Urinary bladder (tissue), 4 donors: ENCODE results near the gene IFI30. TPM values are rescaled to one million over a fixed set of nuclear protein-coding genes. Genes with fewer than 3 reads are reported as not detected.

Experiments used
- DNase-seq: peaks from one replicate; pipeline ENCODE4 v3.0.0-alpha.2; 2015; ENCODE audit errors: extremely low spot score
- H3K27ac ChIP-seq: one replicate; pipeline ENCODE4 v1.5.1; 2013; ENCODE audit warnings: low read depth, mild to moderate bottlenecking, moderate library complexity
- H3K36me3 ChIP-seq: one replicate; pipeline ENCODE4 v1.6.1; 2013; ENCODE audit warnings: mild to moderate bottlenecking, moderate library complexity; ENCODE audit not compliant: insufficient read depth
- H3K4me1 ChIP-seq: one replicate; pipeline ENCODE4 v1.6.1; 2013; ENCODE audit warnings: mild to moderate bottlenecking, moderate library complexity; ENCODE audit not compliant: insufficient read depth
- H3K4me3 ChIP-seq: one replicate; pipeline ENCODE4 v1.5.1; 2013; ENCODE audit warnings: low read depth, low read length
- WGBS: extraction: QIAGEN DNeasy Blood & Tissue Kit; methylation state at CpG from one replicate; pipeline ENCODE4 v1.1.7; 2013; 5-methylcytosine and 5-hydroxymethylcytosine counted together
- polyA plus RNA-seq: library from polyadenylated mRNA; stranded (reverse); fragments of 200-250 nt; gene quantifications from one replicate; pipeline ENCODE4 v1.2.3, GENCODE V29; 2013
- total RNA-seq: library from RNA; depleted of rRNA; stranded (reverse); fragments of >200 nt; gene quantifications from one replicate; pipeline ENCODE4 v1.2.3, GENCODE V29; 2014
- donor health status: healthy with polysubstance abuse.
- donor health status: healthy.

Gene IFI30
- total and polyA plus RNA-seq, 2 donors, result 6.6 to 90.6 TPM

GRCh38 chr19:18171605-18172327, 1.8 kb upstream of the IFI30 start:
- DNase-seq, result no peak
- peaks cover 2% of the 10 kb centered on the region for H3K36me3 ChIP-seq
- H3K27ac ChIP-seq, result no peak overlapping the region
- H3K4me1 ChIP-seq, result no peaks in the 10 kb centered on the region
- H3K4me3 ChIP-seq, result no peak overlapping the region
- WGBS, result 90% methylated on average over 8 of the region's 8 CpGs

- no peak for DNase-seq
- WGBS, result 86% methylated on average over 7 of the region's 7 CpGs
- no peaks in the 10 kb centered on the region for H3K4me1 ChIP-seq
- H3K36me3 ChIP-seq, result no peaks in the 10 kb centered on the region
- H3K4me3 ChIP-seq, result no peak overlapping the region
- H3K27ac ChIP-seq, result no peak overlapping the region
These were observed 1.1 kb upstream of the IFI30 start for GRCh38 chr19:18172331-18173053.

GRCh38 chr19:18173054-18173571, 500 bp upstream of the IFI30 start:
- H3K27ac ChIP-seq, result no peak overlapping the region
- H3K4me1 ChIP-seq, result no peaks in the 10 kb centered on the region
- H3K36me3 ChIP-seq, result no peaks in the 10 kb centered on the region
- no peak for DNase-seq
- peak overlapping the region; percentile 57 for H3K4me3 ChIP-seq
- WGBS, result 50% methylated on average over 18 of the region's 18 CpGs

- no peaks in the 10 kb centered on the region for H3K4me1 ChIP-seq
- WGBS, result 87% methylated on average over 11 of the region's 11 CpGs
- no peak overlapping the region for H3K27ac ChIP-seq
- no peak for DNase-seq
- no peak overlapping the region for H3K4me3 ChIP-seq
- H3K36me3 ChIP-seq, result no peaks in the 10 kb centered on the region
These were observed 1.4 kb downstream of the IFI30 start for GRCh38 chr19:18174983-18175382.

GRCh38 chr19:18176367-18177310, 3.0 kb downstream of the IFI30 start:
- H3K4me3 ChIP-seq, result no peak overlapping the region
- H3K27ac ChIP-seq, result no peak overlapping the region
- no peaks in the 10 kb centered on the region for H3K4me1 ChIP-seq
- DNase-seq, result no peak
- H3K36me3 ChIP-seq, result no peaks in the 10 kb centered on the region
- WGBS, result 77% methylated on average over 19 of the region's 19 CpGs

GRCh38 chr19:18179957-18180356, 6.3 kb downstream of the IFI30 start:
- no peak overlapping the region for H3K27ac ChIP-seq

GRCh38 chr19:18183529-18183928, 9.9 kb downstream of the IFI30 start:
- Histone ChIP-seq H3K4me3 (no peak overlapping the region), H3K4me1 (no peaks in the 10 kb centered on the region), H3K27ac (no peak overlapping the region), H3K36me3 (no peaks in the 10 kb centered on the region)
- DNase-seq, result no peak

More at GRCh38 chr19:18179957-18180356, 6.3 kb downstream of the IFI30 start:
- H3K36me3 ChIP-seq, result no peaks in the 10 kb centered on the region
- no peak for DNase-seq
- WGBS, result 88% methylated on average over 5 of the region's 5 CpGs
- no peaks in the 10 kb centered on the region for H3K4me1 ChIP-seq
- no peak overlapping the region for H3K4me3 ChIP-seq

GRCh38 chr19:18185538-18185937, 11.9 kb downstream of the IFI30 start:
- H3K36me3 ChIP-seq, result no peaks in the 10 kb centered on the region
- WGBS, result 57% methylated on average over 6 of the region's 6 CpGs
- no peak overlapping the region for H3K27ac ChIP-seq
- DNase-seq, result no peak
- H3K4me3 ChIP-seq, result no peak overlapping the region
- H3K4me1 ChIP-seq, result no peaks in the 10 kb centered on the region

GRCh38 chr19:18190278-18190677, 16.7 kb downstream of the IFI30 start:
- WGBS, result 87% methylated on average over 4 of the region's 4 CpGs
- Histone ChIP-seq H3K4me3 (no peak overlapping the region), H3K27ac (no peak overlapping the region), H3K36me3 (no peaks in the 10 kb centered on the region), H3K4me1 (no peaks in the 10 kb centered on the region)
- DNase-seq, result no peak

GRCh38 chr19:18191640-18192062, 18.0 kb downstream of the IFI30 start:
- no peaks in the 10 kb centered on the region for H3K36me3 ChIP-seq
- DNase-seq, result no peak
- H3K27ac ChIP-seq, result no peak overlapping the region
- 62% methylated on average over 5 of the region's 5 CpGs for WGBS
- H3K4me3 ChIP-seq, result peak overlapping the region; percentile 33
- H3K4me1 ChIP-seq, result no peaks in the 10 kb centered on the region

GRCh38 chr19:18192673-18193387, 19.2 kb downstream of the IFI30 start, which contains the start of gene MPV17L2:
TSS of gene MPV17L2 (plus strand) at chr19:18193218. CDS start at chr19:18193282, 64 bp downstream.
- DNase-seq, result peak; percentile 100
- H3K27ac ChIP-seq, result peak within 1 kb of the TSS; percentile 86
- no peaks in the 10 kb centered on the region for H3K36me3 ChIP-seq
- H3K4me3 ChIP-seq, result peak within 1 kb of the TSS; percentile 61
- WGBS, result under 1% methylated on average over 74 of the region's 74 CpGs
- H3K4me1 ChIP-seq, result no peaks in the 10 kb centered on the region

GRCh38 chr19:18193388-18194180, 20.0 kb downstream of the IFI30 start:
- Histone ChIP-seq H3K36me3 (no peaks in the 10 kb centered on the region), H3K4me1 (no peaks in the 10 kb centered on the region), H3K27ac (peak overlapping the region; percentile 57), H3K4me3 (peak overlapping the region; percentile 61)
- DNase-seq, result no peak
- WGBS, result 2% methylated on average over 46 of the region's 46 CpGs
